IPS DF 4.7 (cell line): ENCODE measurements around the gene GSE1.

Experiments
- DNase-seq: peaks from one replicate; pipeline ENCODE4 v3.0.0-alpha.2; 2013; ENCODE audit warnings: low spot score; ENCODE audit errors: extremely low read depth

GSE1 gene

GRCh38 chr16:85616607-85617321 is 3.6 kb downstream of the GSE1 start:
- DNase-seq: no peak

GRCh38 chr16:85617948-85618347 is 4.8 kb downstream of the GSE1 start:
- DNase-seq: no peak

- DNase-seq: no peak
Measured at GRCh38 chr16:85618521-85618920, 5.4 kb downstream of the GSE1 start.

- no peak for DNase-seq
Measured at GRCh38 chr16:85619101-85619891, 6.2 kb downstream of the GSE1 start.

- no peak for DNase-seq
Measured at GRCh38 chr16:85620374-85620773, 7.3 kb downstream of the GSE1 start.

GRCh38 chr16:85621698-85622428 is 8.7 kb downstream of the GSE1 start:
- no peak for DNase-seq

GRCh38 chr16:85622683-85623082 is 9.6 kb downstream of the GSE1 start:
- DNase-seq: no peak

- no peak for DNase-seq
Measured at GRCh38 chr16:85623250-85623649, 10.1 kb downstream of the GSE1 start.

GRCh38 chr16:85623997-85624601 is 11.0 kb downstream of the GSE1 start:
- no peak for DNase-seq

GRCh38 chr16:85624646-85625045 is 11.5 kb downstream of the GSE1 start:
- no peak for DNase-seq

- no peak for DNase-seq
Measured at GRCh38 chr16:85625053-85625452, 11.9 kb downstream of the GSE1 start.

GRCh38 chr16:85625485-85626117 is 12.5 kb downstream of the GSE1 start:
- DNase-seq: no peak

GRCh38 chr16:85626191-85626981 is 13.3 kb downstream of the GSE1 start:
- DNase-seq: no peak

GRCh38 chr16:85627089-85627488 is 14.0 kb downstream of the GSE1 start:
- DNase-seq: no peak

- DNase-seq: no peak
Measured at GRCh38 chr16:85627526-85628264, 14.6 kb downstream of the GSE1 start.

- no peak for DNase-seq
Measured at GRCh38 chr16:85628265-85628556, 15.1 kb downstream of the GSE1 start.

- no peak for DNase-seq
Measured at GRCh38 chr16:85628645-85629044, 15.5 kb downstream of the GSE1 start.

GRCh38 chr16:85629326-85629725 is 16.2 kb downstream of the GSE1 start:
- no peak for DNase-seq

GRCh38 chr16:85629853-85630252 is 16.7 kb downstream of the GSE1 start:
- no peak for DNase-seq

GRCh38 chr16:85631230-85631629 is 18.1 kb downstream of the GSE1 start:
- DNase-seq: no peak
